ENCODE measurements around the gene HMGN2.

The HMGN2 gene

GRCh38 chr1:26472320-26472900, at the start of gene HMGN2:
HMGN2 (plus strand) TSS chr1:26472440; CDS start chr1:26472613, 173 bp downstream.
- DNase-seq: peak; percentile 88

GRCh38 chr1:26429721-26430120, 42.5 kb upstream of the HMGN2 start:
- DNase-seq: no peak

GRCh38 chr1:26431979-26432695, 40.1 kb upstream of the HMGN2 start, which contains the start of gene DHDDS:
DHDDS (plus strand) TSS chr1:26432321; CDS start chr1:26432946, 625 bp downstream.
- peak; percentile 98 for DNase-seq

GRCh38 chr1:26432793-26433192, 39.4 kb upstream of the HMGN2 start:
- no peak for DNase-seq

GRCh38 chr1:26434161-26434752, 38.0 kb upstream of the HMGN2 start:
- no peak for DNase-seq

GRCh38 chr1:26438041-26438440, 34.2 kb upstream of the HMGN2 start:
- no peak for DNase-seq

- DNase-seq: no peak
These were observed 32.0 kb upstream of the HMGN2 start for GRCh38 chr1:26440259-26440658.

GRCh38 chr1:26449868-26450267, 22.4 kb upstream of the HMGN2 start:
- no peak for DNase-seq

- no peak for DNase-seq
These were observed 21.3 kb upstream of the HMGN2 start for GRCh38 chr1:26450908-26451307.

GRCh38 chr1:26452459-26453183, 19.6 kb upstream of the HMGN2 start:
- no peak for DNase-seq

- no peak for DNase-seq
These were observed 13.1 kb upstream of the HMGN2 start for GRCh38 chr1:26459148-26459547.

- no peak for DNase-seq
These were observed 12.6 kb upstream of the HMGN2 start for GRCh38 chr1:26459573-26460031.

- DNase-seq: no peak
These were observed 3.3 kb upstream of the HMGN2 start for GRCh38 chr1:26468911-26469310.

GRCh38 chr1:26469558-26469957, 2.7 kb upstream of the HMGN2 start:
- no peak for DNase-seq

- DNase-seq: no peak
These were observed 1.3 kb upstream of the HMGN2 start for GRCh38 chr1:26470878-26471497.

GRCh38 chr1:26471498-26472319, 531 bp upstream of the HMGN2 start:
- DNase-seq: peak; percentile 59

GRCh38 chr1:26472901-26473845, 933 bp downstream of the HMGN2 start:
- DNase-seq: peak; percentile 93

- no peak for DNase-seq
These were observed 2.6 kb downstream of the HMGN2 start for GRCh38 chr1:26474818-26475217.

GRCh38 chr1:26475989-26476388, 3.7 kb downstream of the HMGN2 start:
- DNase-seq: no peak

- no peak for DNase-seq
These were observed 4.7 kb downstream of the HMGN2 start for GRCh38 chr1:26476958-26477357.

Measured in NK-92 treated with Interleukin-12 subunit alpha and Interleukin-12 subunit beta, amount 100 ng/mL, for 24 hours (cell line).